Adrenal gland (tissue), 5 donors: ENCODE measurements around the gene BBS1.

Source experiments
- CTCF ChIP-seq, 6 experiments: fragments of 450-650 bp in 4 of 6; fragments of 200-600 bp in 2 of 6; sonication (generic) in 1 of 6; IDR thresholded peaks; 1 replicate in 5 of 6; 2 replicates in 1 of 6; pipeline versions ENCODE4 v1.5.1 to v1.8.0; 2016 to 2021; ENCODE audit warnings: antibody characterized with exemption in 6 of 6, mild to moderate bottlenecking in 2 of 6, moderate library complexity in 1 of 6
- POLR2A ChIP-seq, 2 donors: fragments of 450-650 bp; IDR thresholded peaks; one replicate each; pipeline ENCODE4 v1.6.1; 2017; ENCODE audit warnings: antibody characterized with exemption in 2 of 2, mild to moderate bottlenecking in 2 of 2, moderate library complexity in 1 of 2
- donor health status: DM: no; HTN: no; CAD: no.

- TF ChIP-seq CTCF (IDR thresholded peaks at IDR 0.05) (no peak), POLR2A (IDR thresholded peaks at IDR 0.05) (no peak)
Measured at GRCh38 chr11:66497206-66497605, 13.2 kb upstream of the BBS1 start.
